HG02973 (cell line): Measurements from ENCODE around the gene MLLT10.
A peak's percentile ranks its signal among the peaks of the same experiment; 100 is the strongest.
"Not testable (repeated sequence)": the region's sequence is repeated elsewhere in the genome, so short reads cannot be mapped to it uniquely, and the experiment has no call there.

ENCODE experiments used
- ATAC-seq: cut with Tn5 transposase; IDR thresholded peaks from one replicate; pipeline ENCODE4 v1.9.1; 2021; ENCODE audit warnings: moderate library complexity; ENCODE audit not compliant: unreplicated experiment

The MLLT10 gene

DNA sequence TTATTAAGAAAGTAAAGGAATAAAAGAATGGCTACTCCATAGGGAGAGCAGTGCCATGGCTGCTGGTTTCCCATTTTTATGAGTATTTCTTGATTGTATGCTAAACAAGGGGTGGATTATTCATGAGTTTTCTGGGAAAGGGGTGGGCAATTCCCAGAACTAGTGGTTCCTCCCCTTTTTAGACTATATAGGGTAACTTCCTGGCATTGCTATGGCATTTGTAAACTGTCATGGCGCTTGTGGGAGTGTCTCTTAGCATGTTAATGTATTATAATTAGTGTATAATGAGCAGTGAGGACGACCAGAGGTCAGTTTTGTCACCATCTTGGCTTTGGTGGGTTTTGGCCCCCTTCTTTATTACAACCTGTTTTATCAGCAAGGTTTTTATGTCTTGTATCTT, 40.5 kb downstream of the MLLT10 start:
- not testable (repeated sequence) for ATAC-seq

DNA sequence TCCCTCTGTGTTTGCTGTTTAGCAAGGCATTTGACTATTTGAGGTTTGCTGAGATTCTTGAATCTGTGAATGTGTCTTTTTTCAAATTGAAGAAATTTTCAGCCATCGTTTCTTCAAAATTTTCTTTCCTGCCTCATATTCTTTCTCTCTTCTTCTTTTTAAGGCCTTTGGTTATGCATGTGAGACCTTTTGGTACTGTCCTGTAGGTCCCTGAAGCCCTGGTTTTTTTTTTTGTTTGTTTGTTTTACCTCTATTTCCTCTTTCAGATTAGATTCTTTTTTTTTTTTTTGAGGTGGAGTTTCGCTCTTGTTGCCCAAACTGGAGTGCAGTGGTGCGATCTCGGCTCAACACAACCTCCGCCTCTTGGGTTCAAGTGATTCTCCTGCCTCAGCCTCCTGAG, 45.3 kb downstream of the MLLT10 start:
- no peak for ATAC-seq

DNA sequence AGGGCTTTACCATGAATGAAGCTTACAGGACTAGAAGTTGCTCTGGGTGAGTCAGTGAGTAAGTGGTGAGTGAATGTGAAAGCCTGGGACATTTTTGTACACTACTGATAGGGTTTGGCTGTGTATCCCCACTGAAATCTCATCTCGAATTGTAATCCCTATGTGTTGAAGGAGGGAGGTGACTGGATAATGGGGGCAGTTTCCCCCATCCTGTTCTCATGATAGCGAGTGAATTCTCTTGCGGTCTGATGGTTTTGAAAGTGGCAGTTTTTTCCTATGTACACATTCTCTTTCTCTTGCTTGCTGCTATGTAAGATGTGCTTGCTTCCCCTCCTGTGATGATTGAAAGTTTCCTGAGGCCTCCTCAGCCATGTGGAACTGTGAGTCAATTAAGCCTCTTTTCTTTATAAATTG, 47.4 kb downstream of the MLLT10 start:
- ATAC-seq: peak; percentile 75

DNA sequence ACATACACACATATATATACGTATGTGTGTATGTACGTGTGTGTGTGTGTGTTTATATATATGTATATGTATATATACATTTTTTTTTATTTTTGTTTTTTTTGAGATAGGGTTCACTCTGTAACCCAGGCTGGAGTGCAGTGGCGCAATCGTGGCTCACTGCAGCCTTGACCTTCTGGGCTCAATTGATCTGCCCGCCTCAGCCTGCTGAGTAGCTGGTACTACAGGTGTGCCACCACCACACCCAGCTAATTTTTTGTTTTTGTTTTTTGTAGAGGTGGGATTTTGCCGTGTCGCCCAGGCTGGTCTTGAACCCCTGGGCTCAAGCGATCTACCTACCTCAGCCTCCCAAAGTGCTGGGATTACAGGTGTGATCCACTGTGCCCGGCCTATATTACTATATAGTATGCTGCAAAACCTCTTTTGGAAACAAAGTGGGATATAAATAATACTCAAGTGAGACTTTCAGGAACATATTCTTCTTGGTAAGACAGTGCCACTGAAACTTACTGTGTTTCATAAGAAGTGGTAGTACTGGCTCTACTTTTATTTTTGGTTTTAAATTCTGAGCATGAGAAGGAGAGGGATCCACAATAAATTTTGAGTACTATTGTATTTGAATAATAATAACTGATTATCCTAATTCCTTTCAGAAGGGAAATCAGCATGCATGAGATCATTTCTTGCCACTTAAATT, 51.0 kb downstream of the MLLT10 start:
- no peak for ATAC-seq

DNA sequence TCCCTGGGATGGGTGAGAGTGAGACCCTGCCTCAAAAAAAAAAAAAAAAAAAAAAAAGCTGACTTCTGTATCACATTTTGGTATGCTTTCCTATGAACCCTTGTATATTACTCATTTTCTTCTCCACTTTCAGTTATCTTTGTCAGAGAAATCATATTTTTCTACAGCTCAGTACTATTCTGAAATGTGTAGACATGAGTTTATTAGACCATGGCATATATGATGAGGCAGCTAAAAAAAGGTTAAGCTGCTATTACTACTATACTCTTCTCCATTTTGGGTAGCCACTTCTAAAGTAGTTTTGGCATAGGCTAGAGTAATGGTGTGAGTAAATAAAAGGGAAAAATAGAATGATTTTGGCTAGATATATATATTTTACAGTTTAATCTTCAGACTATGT, 53.4 kb downstream of the MLLT10 start:
- ATAC-seq: no peak

DNA sequence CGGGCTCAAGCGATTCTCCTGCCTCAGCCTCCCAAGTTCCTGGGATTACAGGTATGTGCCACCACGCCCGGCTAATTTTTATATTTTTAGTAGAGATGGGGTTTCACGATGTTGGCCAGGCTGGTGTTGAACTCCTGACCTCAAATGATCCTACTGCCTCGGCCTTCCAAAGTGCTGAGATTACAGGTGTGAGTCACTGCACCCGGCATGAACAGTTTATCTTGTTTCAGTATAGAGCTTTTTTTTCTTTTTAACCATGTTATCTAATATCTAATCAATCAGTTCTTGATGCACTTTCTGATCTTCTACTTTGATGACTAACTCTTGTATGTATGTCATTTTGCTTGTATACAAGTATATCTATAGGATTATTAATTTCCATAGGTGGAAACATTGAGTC, 54.1 kb downstream of the MLLT10 start:
- ATAC-seq: not testable (repeated sequence)

DNA sequence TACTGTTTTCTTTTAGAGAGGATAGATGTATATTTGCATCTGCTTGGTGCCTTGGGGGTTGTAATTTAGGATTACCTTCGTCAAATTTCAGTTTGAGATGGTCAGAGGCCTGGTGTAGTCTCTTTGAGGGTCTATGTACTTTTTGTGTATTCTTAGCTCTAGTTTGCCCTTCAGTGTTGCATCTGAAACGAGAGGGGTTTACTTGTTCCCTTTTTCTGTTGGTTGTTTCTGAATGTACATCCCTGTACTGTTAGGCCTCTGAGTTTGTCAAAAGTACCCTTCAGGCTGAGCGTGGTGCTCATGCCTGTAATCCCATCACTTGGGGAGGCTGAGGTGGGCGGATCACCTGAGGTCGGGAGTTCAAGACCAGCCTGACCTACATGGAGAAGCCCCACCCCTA, 60.0 kb downstream of the MLLT10 start:
- ATAC-seq: no peak

DNA sequence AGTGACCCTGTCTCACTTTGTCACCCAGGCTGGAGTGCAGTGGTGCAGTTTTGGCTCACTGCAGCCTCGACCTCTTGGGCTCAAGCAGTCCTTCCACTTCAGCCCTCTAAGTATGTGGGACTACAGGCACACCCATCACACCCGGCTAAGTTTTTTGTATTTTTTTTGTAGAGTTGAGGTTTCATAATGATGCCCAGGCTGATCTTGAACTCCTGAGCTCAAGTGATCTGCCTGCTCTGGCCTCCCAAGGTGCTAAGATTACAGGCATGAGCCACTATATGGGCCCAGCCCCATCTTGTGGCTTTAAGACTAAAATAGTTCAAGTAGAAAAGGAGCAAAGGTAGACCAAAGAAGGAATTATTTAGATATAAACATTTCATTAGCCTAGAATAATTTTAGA, 65.5 kb downstream of the MLLT10 start:
- no peak for ATAC-seq

DNA sequence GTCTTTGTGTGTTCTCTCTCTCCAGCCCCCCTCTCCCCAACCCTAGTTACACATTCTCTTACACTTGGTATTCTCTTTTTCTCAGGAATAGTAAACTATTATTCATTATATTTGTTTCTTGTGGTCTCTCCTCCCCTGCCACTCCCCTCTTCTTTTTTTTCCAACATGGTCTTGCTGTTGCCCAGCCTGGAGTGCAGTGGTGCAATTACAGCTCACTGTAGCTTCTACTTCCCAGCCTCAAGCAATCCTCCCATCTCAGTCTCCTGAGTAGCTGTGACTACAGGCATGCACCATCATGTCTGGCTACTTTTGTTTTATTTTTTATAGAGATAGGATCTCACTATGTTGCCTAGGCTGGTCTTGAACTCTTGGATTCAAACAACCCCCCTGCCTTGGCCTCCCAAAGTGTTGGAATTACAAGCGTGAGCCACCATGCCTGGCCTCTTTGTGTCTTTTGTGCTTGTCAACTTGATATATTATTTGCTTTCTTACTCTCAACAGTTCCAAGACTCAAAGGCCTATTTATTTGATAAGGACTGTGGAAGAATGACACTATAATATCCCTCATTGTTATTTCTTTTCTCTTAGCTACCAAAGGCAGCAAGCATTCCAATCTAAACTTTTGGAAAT, 66.9 kb downstream of the MLLT10 start:
- no peak for ATAC-seq

DNA sequence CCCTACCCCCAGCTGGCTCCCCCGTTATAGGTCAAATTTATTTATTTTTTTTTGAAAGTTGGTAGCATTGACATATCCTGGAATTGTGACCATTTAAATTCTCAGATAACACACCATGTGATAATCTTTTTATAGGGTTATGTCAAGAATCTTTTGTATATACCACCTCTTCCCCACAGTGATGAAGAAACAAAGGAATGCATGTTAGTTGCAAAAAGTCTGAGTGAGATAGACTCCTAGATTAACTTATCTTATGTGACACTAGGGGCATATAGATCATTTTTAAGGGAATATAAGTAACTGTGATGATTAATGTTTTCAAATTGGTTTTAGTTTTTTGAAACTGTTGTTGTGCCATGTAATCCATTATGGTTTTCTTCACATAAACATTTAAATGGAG, 68.3 kb downstream of the MLLT10 start:
- no peak for ATAC-seq

DNA sequence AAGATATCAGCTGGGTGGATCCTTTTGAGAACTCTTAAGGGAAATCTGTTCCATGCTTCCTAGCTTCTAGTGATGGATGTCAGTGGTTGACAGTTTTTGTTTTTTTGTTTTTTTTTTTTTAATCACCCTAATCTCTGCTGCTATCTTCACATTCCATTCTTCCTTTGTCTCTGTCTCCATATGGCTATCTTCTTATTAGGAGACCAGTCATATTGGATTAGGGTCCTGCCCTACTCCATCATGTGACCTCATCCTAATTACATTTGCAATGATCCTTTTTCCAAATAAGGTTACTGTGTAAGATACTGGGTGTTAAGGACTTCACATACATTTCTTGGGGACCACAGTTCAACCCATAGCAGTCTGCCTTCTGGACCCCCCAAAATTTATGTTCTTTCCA, 69.7 kb downstream of the MLLT10 start:
- no peak for ATAC-seq

DNA sequence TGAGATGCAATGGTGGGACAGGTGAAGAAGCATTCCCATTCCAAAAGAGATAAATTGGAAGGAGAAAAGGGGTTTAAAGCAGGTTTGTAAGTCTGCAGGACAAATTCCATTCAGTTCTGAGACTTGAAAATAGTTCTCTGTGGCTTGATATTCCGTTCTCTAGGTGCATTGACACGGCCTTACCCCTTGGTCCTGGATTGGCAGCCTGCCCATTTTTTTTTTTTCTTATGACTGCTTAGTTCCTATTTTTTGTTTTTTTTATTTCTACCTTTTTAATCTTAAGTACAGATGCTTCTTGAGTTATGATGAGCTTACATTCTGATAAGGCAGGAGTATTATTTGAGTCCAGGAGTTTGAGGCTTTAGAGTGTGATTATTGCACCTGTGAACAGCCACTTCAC, 70.6 kb downstream of the MLLT10 start:
- no peak for ATAC-seq

DNA sequence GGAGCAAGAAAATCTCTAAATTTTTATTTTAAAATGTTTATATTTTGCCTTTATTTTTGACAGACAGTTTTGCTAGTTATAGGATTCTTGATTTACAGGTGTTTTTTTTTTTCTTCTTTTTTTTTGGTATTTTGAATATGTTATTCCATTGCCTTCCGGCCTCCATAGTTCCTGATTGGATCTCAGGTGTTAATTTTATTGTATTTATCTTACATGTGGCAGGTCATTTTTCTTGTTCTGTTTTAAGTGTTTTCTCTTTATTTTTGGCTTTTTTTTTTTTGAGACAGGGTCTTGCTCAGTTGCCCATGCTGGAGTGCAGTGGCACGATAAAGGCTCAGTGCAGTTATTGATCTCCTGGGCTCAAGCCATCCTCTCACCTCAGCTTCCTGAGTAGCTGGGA, 73.9 kb downstream of the MLLT10 start:
- no peak for ATAC-seq

DNA sequence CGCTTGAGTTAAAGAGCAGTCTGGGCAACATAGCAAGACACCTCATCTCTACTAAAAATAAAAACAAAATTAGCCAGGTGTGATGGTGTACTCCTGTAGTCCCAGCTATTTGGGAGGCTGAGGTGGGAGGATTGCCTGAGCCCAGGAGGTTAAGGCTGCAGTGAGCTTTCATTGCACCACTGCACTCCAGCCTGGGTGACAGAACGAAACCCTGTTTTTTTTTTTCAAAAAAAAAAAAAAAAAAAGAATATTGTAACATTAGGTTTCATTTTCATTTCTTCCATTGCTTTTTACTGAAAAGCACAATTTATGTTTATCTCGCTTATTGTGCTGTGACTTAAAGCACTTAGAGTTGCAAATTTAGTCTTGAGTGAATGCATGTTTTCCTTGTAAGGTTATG, 80.0 kb downstream of the MLLT10 start:
- ATAC-seq: no peak

DNA sequence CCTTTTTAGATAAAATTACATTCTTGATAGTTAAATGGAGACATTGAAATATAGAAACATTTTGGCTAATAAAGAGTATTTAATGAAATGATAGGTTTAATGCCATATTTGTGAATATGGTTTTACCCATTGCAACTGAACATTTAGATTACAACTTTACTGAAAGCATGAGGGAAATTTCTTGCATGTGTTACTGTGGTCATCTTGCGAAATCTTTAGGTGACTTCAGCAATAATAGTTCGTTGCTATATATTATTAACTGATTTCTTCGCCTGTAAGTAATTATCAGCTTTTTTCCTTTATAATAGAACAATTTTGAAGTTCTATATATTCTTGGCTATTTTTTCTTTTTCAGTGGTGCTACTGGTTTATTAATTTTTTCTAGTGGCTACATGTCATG, 83.2 kb downstream of the MLLT10 start:
- ATAC-seq: no peak

DNA sequence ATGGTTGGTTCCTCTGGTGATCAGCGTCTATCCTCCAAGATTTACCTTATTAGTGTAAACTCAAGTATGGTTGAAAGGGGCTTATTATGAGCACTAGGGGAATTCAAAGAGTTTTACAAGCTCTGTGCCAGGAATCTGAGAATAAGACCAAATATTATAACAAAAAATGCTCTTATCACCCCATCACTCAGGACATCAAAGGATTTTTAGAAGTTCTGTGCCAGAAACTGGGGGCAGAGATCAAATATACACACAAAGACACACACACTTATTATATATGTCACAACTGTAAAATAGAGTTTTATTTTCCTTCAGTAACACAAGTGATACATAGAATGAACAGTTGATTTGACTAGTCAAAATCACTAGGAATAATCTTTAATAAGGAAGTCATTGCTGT, 89.3 kb downstream of the MLLT10 start:
- ATAC-seq: no peak

DNA sequence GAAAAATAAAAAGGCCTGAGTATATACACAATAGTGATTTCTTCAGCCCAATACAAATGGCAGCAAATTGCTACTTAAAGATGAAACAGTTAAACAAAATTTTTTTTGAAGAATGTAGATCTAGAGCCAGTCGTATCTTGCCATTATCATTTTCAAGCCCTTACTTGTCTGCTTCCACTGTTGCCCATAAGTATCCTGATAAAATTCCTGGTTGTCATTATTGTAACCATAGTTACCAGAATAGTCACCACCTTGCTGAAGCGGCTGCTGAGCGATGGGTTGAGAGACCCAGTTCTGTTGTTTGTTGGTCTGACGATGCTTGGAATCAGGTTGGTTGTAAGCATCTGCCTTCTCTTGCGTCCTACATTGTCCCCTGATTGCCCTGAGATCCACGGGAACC, 90.4 kb downstream of the MLLT10 start:
- ATAC-seq: not testable (repeated sequence)

DNA sequence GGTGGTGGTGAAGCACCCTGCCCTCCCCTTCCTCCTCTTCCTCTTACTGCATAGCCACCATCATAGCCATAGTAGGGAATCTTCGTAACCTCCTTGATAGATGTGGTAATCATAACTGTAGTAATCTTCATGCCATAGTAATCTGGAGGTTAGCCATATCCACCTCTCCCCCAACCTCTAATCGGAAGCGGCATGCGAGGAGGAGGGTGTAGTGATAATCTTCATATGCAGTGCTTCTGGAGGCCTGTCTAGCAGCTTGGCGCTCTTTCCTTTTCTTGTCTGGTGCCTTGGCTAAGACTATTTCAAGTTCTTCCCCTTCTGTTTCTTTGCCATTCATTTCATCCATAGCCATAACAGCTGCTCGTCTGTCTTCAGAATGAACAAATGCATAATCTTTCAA, 90.9 kb downstream of the MLLT10 start:
- ATAC-seq: no peak

DNA sequence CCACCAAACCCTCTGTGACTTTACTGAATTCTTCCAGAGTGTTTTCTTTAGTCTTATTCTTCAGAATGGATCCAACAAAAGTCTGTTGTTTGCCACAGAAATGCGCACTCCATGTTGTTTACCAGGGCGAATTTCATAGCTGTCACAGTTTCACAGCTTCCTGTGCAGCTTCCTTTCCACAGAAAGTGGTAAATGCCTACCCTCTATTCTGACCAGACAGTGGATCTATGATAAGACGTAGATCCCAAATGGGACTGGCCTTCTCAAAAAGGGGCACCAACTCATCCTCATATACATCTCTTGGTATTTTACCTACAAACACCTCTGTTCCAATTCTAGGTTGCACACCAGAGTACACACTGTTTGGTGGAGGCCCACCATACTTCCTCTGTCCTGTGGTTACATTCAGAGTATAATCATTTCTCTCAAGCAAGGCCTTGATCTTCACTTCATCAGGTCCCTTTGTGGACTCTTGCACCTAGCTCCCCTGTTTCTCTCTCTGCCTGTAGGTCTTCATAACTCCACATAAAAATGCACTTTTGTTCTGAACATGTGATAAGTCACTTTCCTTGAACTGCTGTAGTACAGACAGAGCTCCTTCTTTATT, 91.7 kb downstream of the MLLT10 start:
- no peak for ATAC-seq

DNA sequence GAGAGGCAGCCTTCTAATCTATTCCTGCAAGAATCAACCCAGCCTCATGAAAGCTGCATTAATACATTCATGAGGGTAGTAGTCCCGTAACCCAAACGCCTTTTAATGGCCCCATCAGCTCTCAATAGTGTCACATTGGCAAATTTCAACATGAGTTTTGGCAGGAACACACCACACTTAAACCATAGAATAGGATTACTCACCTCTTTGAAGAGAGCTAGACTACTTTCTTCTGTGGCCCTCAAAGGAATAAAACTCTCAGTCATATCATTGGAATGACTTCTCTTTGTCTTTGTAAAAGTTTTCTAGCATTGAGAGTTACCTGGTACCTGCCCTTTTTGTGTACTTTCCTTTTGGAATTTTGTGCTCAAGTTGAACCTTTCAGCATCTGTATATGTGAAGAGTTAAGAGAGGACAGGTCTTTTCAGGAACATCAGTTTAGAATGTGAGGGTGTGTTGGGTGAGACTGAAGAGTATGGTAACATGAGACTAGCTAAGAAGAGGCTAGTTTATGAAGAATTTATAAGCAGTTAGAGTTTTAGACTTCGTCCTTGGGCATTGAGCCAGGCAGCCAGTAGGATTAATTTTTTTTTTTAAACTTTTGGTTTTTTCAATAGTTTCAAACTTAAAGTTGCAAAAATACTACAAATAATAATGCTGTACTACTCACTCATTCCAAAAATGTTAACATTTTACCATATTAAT, 92.6 kb downstream of the MLLT10 start:
- ATAC-seq: no peak

DNA sequence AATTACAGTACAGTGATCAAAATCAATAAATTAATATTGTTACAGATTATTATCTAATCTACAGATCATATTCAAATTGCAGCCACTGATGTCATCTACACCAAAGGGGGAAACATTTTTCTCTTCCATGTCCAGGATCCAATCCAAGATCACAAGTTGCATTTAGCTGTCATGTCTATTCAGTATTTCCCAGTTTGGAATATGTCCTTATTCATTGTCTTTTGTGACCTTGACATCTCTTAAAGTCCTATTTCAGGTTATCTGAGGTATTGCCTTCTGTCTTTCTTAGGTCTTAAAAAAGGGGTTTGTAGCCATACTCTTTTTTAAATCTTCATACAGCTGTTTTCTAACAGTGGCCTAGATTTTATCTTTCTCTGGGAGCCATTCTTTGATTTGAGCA, 93.3 kb downstream of the MLLT10 start:
- ATAC-seq: no peak

DNA sequence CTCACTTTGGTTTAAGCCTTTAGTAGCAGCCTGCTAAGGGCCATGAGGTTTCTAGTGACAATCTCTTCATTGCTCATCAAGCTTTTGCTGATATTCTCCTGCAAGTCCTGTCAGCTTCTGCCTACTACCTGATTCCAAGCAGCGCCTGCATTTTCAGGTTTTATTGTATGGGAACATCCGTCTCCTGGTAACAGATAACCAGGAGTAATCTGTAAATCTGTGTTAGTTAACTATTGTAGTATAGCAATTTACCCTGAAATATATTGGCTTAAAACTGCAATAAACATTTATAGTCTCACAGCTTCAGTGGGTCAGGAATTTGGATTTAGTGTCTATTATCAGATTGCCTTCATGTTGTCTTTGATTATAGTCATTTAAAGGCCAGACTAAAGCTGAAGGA, 94.0 kb downstream of the MLLT10 start:
- ATAC-seq: no peak
